ENCODE measurements around the gene PLCB4.

- TF ChIP-seq POLR2AphosphoS5 (IDR thresholded peaks at IDR 0.05), result no peak
- no peak for TF ChIP-seq CTCF (IDR thresholded peaks at IDR 0.05)
- no peak for TF ChIP-seq POLR2A (IDR thresholded peaks at IDR 0.05; ENCODE audit: low read depth)
Measured at GRCh38 chr20:9025011-9025410, 43.9 kb upstream of the PLCB4 start.
